DOHH2 (cell line): ENCODE results near the gene CEACAM3.

ENCODE experiments used
- EZH2phosphoT487 ChIP-seq: fragments of 200-600 bp; sonication (generic); IDR thresholded peaks from 2 replicates; pipeline ENCODE4 v1.6.1; 2017; ENCODE audit warnings: borderline replicate concordance, mild to moderate bottlenecking, antibody characterized with exemption, low read length, moderate library complexity, mixed read lengths
- TF ChIP-seq, protein P1 (sequence below): fragments of 200-600 bp; sonication (generic); IDR thresholded peaks from one replicate; pipeline ENCODE4 v1.5.1; 2014; ENCODE audit warnings: antibody characterized with exemption, mild to moderate bottlenecking, low read depth, low read length; ENCODE audit not compliant: poor library complexity, severe bottlenecking

DNA sequence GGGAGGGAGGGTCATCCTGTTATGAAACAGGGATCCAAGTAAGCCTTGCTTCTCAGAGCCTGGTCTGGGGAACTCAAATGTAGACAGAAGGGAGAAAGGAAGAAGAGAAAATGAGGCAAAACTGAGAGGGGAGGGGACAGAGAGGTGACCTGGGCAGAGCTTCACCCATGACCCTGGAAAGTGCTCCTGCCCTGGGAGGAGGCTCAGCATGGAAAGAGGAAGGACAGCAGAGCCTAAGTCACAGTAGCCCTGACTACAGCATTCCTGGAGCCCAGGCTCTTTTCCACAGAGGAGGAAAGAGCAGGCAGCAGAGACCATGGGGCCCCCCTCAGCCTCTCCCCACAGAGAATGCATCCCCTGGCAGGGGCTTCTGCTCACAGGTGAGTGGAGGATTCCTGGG, at the start of gene CEACAM3:
- TF ChIP-seq, protein P1, sequence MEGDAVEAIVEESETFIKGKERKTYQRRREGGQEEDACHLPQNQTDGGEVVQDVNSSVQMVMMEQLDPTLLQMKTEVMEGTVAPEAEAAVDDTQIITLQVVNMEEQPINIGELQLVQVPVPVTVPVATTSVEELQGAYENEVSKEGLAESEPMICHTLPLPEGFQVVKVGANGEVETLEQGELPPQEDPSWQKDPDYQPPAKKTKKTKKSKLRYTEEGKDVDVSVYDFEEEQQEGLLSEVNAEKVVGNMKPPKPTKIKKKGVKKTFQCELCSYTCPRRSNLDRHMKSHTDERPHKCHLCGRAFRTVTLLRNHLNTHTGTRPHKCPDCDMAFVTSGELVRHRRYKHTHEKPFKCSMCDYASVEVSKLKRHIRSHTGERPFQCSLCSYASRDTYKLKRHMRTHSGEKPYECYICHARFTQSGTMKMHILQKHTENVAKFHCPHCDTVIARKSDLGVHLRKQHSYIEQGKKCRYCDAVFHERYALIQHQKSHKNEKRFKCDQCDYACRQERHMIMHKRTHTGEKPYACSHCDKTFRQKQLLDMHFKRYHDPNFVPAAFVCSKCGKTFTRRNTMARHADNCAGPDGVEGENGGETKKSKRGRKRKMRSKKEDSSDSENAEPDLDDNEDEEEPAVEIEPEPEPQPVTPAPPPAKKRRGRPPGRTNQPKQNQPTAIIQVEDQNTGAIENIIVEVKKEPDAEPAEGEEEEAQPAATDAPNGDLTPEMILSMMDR: no peak
- TF ChIP-seq EZH2phosphoT487: no peak
